NB4 (cell line): ENCODE measurements around the gene OGFRL1.
"Not testable (repeated sequence)": the region's sequence is repeated elsewhere in the genome, so short reads cannot be mapped to it uniquely, and the experiment has no call there.

ENCODE experiments used
- DNase-seq: peaks from one replicate; pipeline ENCODE4 v3.0.0; 2010; ENCODE audit warnings: low read depth
- H3K4me3 ChIP-seq: one replicate; pipeline ENCODE4 v1.5.1; 2011; ENCODE audit warnings: mild to moderate bottlenecking, low read depth, low read length, moderate library complexity
- MYC ChIP-seq: IDR thresholded peaks from 2 replicates; pipeline ENCODE4 v1.6.1; 2011; ENCODE audit warnings: low read depth, low read length
- POLR2A ChIP-seq: IDR thresholded peaks from 2 replicates; pipeline ENCODE4 v1.6.1; 2011; ENCODE audit warnings: mild to moderate bottlenecking; ENCODE audit not compliant: insufficient read length; ENCODE audit errors: extremely low read depth
- TF ChIP-seq, protein P1 (sequence below): IDR thresholded peaks from 2 replicates; pipeline ENCODE4 v1.6.1; 2011; ENCODE audit warnings: low read depth, low read length
- TF ChIP-seq, protein P2 (sequence below): IDR thresholded peaks from one replicate; pipeline ENCODE4 v1.5.1; 2012; ENCODE audit warnings: low read depth, low read length

The OGFRL1 gene

DNA sequence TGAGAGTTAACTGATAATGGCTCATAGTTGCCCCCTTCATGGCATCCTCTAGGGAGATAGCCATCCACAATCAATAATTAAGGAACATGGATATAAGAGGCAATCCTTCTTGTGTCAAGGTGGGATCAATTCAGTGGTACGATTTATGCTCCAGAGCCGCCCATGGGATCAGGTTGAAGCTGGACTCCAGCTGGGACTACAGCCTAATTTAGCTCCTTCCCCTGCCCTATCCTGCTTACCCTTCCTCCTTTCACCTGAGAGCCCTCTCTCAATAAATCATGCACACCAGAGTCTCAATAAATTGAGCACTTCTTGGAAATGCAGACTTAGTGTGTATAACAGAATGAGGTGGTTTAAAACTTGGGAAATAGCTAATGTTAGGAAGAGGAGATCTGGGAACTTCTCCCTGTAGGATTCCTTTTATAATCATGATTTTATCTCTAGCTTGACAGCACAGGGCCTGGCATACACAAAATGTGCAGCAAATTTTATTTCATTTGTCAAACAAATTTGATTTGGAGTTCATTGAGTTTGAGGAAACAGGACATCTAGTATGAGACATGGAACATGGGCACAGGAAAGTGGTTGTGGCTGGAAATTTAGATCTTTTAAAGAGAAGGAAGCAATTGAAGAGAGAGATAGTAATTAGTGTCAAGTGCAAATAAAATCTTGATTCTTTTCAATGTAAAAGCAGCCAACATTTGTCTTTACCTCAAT is 28.6 kb upstream of the OGFRL1 start:
- H3K4me3 ChIP-seq: no peak overlapping the region
- TF ChIP-seq MYC (no peak), POLR2A (no peak)
- TF ChIP-seq, protein P1, sequence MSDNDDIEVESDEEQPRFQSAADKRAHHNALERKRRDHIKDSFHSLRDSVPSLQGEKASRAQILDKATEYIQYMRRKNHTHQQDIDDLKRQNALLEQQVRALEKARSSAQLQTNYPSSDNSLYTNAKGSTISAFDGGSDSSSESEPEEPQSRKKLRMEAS: no peak
- TF ChIP-seq, protein P2, sequence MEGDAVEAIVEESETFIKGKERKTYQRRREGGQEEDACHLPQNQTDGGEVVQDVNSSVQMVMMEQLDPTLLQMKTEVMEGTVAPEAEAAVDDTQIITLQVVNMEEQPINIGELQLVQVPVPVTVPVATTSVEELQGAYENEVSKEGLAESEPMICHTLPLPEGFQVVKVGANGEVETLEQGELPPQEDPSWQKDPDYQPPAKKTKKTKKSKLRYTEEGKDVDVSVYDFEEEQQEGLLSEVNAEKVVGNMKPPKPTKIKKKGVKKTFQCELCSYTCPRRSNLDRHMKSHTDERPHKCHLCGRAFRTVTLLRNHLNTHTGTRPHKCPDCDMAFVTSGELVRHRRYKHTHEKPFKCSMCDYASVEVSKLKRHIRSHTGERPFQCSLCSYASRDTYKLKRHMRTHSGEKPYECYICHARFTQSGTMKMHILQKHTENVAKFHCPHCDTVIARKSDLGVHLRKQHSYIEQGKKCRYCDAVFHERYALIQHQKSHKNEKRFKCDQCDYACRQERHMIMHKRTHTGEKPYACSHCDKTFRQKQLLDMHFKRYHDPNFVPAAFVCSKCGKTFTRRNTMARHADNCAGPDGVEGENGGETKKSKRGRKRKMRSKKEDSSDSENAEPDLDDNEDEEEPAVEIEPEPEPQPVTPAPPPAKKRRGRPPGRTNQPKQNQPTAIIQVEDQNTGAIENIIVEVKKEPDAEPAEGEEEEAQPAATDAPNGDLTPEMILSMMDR: no peak
- DNase-seq: no peak

DNA sequence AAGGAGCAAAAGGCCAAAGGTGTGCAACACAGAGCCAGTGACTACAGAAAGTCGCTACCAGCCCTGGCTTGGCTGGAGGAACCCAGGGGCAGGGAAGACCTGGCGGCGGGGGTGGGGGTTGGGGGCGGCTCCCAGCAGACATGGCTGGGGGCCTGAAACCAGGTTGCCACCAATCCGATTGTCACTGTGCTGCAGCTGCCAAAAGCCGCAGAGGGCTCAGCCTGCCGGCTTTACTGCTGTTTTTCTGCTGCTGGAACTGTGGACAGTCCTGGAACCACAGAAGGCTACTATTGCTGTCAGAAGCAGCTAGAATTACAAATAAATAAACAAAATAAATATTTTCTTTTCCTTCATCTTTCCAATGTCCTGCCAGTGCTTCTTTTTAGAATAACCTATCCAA is 25.7 kb upstream of the OGFRL1 start:
- H3K4me3 ChIP-seq: no peak overlapping the region
- no peak for DNase-seq
- TF ChIP-seq POLR2A (no peak), MYC (no peak)
- TF ChIP-seq, protein P2: no peak
- TF ChIP-seq, protein P1: no peak

DNA sequence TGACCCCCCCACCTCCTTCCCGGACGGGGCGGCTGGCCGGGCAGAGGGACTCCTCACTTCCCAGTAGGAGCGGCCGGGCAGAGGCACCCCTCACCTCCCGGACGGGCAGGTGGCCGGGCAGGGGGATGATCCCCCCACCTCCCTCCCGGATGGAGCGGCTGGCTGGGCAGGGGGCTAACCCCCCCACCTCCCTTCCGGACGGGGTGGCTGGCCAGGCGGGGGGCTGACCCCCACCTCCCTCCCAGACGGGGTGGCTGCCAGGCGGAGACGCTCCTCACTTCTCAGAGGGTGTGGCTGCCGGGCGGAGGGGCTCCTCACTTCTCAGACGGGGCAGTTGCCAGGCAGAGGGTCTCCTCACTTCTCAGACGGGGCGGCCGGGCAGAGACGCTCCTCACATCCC is 22.2 kb upstream of the OGFRL1 start:
- not testable (repeated sequence) for H3K4me3 ChIP-seq, DNase-seq

DNA sequence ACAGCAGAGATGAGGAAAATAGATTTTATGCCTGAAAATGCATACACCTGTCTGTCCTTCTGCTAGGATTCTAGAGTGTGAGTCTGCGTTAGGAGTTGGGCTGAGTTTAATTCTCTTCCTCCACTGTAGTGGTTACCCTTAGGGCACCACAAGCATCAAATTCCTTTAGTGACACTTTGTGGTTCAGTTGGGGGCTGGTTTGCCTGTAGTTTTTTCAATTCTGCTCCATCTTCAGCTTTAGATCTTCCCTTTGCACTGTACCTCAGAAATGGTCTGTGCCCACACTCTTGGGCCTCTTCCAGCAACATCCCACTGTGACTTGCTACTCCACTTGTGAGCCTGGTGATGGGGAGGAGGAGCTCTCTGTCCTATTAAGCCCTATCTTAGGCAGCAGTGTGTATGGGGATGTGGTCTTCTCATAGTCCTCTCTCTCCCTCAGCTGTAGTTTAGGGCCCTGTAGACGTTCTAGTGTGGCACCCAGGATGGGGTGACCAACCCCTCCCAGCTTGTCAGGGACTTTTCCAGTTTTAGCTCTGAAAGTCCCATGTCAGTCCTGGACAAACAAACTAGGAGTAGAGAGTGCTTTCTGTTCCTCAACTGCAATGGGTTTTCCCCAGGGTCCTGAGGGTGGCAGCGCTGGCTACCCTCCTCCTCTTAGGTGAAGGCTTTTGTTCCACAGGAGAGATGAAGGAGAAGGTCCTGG is 19.7 kb upstream of the OGFRL1 start:
- TF ChIP-seq POLR2A (no peak), MYC (no peak)
- TF ChIP-seq, protein P2: no peak
- TF ChIP-seq, protein P1: no peak
- H3K4me3 ChIP-seq: no peak overlapping the region
- DNase-seq: no peak

DNA sequence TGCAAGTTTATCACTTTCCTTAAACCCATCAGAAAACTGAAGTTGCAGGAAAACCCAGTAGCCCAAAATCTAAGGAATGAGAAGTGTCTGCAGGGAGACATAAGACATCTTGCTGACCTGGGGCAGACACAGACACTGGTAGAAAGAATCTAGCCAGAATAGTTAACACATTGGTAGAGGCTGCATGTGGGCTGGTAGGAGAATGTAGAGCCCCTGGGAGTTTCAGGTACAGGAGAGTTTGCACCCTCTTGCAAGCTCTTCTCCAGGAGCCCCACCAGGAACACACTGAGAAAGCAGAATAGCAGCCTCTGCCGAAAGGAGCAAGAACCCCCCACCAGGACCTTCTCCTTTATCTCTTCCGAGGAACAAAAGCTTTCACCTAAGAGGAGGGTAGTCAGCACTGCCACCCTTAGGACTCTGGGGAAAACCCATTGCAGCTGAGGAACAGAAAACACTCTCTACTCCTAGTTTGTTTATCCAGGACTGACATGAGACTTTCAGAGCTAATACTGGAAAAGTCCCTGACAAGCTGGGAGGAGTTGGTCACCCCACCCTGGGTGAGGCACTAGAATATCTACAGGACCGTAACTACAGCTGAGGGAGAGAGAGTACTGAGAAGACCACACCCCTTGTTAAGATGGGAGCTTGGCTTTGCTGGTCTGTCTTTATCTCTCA is 10.5 kb upstream of the OGFRL1 start:
- no peak overlapping the region for H3K4me3 ChIP-seq
- DNase-seq: no peak
- TF ChIP-seq, protein P2: no peak
- no peak for TF ChIP-seq POLR2A
- TF ChIP-seq, protein P1: no peak
- no peak for TF ChIP-seq MYC

DNA sequence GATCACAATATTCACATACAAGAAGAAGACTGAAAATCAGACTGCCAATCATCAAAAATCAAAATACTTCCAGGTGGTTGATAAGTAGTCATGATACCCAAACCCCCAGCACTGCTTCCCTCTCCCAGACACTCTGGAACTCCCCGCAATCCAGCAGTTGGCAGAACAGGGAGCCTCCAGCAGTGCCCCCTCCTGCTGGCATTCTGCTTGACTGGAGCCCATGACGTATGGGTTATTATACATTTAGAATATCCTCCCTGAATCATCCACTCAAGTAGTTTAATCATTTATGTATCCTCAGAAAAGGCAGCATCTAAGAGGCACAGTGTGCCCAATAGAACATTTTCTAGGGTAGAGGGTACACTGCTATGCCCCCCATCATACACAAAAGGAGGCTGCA is 9.3 kb upstream of the OGFRL1 start:
- DNase-seq: no peak
- no peak for TF ChIP-seq POLR2A
- H3K4me3 ChIP-seq: no peak overlapping the region
